ENCODE results near the gene ANKRD7. TPM values are rescaled to one million over a fixed set of nuclear protein-coding genes. Genes with fewer than 3 reads are reported as not detected.
"Not testable (repeated sequence)": the region's sequence is repeated elsewhere in the genome, so short reads cannot be mapped to it uniquely, and the experiment has no call there.

ANKRD7 gene
- polyA plus RNA-seq, 5 donors = 1.2 to 2.5 (median 2.1) TPM

GRCh38 chr7:118233799-118234198 lies 9.3 kb downstream of the ANKRD7 start:
- DNase-seq = no peak

GRCh38 chr7:118239014-118239413 lies 14.5 kb downstream of the ANKRD7 start:
- no peak for DNase-seq

GRCh38 chr7:118240320-118240719 lies 15.8 kb downstream of the ANKRD7 start:
- DNase-seq = not testable (repeated sequence)

- no peak for DNase-seq
These were observed 19.2 kb downstream of the ANKRD7 start for GRCh38 chr7:118243695-118244094.

GRCh38 chr7:118245267-118246040 lies 20.9 kb downstream of the ANKRD7 start:
- no peak for DNase-seq

- no peak for DNase-seq
These were observed 26.5 kb downstream of the ANKRD7 start for GRCh38 chr7:118250860-118251494.

GRCh38 chr7:118252087-118252486 lies 27.6 kb downstream of the ANKRD7 start:
- no peak for DNase-seq

- no peak for DNase-seq
These were observed 34.6 kb downstream of the ANKRD7 start for GRCh38 chr7:118259115-118259514.

GRCh38 chr7:118264836-118265235 lies 40.3 kb downstream of the ANKRD7 start:
- no peak for DNase-seq

GRCh38 chr7:118280319-118281012 lies 56.0 kb downstream of the ANKRD7 start:
- DNase-seq = no peak

- DNase-seq = no peak
These were observed 56.7 kb downstream of the ANKRD7 start for GRCh38 chr7:118281196-118281595.

GRCh38 chr7:118285358-118285757 lies 60.9 kb downstream of the ANKRD7 start:
- DNase-seq = no peak

GRCh38 chr7:118286131-118286530 lies 61.6 kb downstream of the ANKRD7 start:
- DNase-seq = no peak

GRCh38 chr7:118288098-118288497 lies 63.6 kb downstream of the ANKRD7 start:
- DNase-seq = no peak

- DNase-seq = no peak
These were observed 65.0 kb downstream of the ANKRD7 start for GRCh38 chr7:118289476-118289875.

Other genes with a start within 250 kb of the ANKRD7 start
- gene LSM8, start 40.5 kb upstream of the ANKRD7 start, polyA plus RNA-seq (ENCODE audit: insufficient read depth in 1 of 5, insufficient read length in 5 of 5, low replicate concordance in 1 of 5) = 10 to 100 TPM; 61.8 to 80.2 (median 66.4) TPM